ENCODE results near the gene EVL.
A peak's percentile ranks its signal among the peaks of the same experiment; 100 is the strongest.

Gene EVL

GRCh38 chr14:100066962-100067361, 1.7 kb downstream of the EVL start:
- no peak for DNase-seq (ENCODE audit: low read depth)

DNA sequence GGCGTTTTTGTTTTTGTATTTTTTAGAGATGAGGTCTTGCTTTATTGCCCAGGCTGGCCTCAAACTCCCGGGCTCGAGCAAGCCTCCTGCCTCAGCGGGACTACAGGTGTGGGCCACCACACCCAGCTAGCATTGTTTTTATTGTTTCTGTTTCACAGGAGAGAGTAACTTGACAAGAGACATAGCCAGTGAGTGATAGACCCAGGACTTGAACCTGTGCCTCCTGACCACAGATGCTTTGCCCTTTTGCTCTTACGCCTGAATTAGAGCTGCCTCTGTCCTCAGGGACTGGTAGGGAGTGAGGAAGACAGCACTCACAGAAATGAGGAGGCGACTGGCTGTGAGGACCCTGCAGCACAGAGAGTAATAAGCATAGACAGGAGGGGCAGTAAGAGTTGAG, 2.3 kb downstream of the EVL start:
- DNase-seq (ENCODE audit: low read depth), result no peak

DNA sequence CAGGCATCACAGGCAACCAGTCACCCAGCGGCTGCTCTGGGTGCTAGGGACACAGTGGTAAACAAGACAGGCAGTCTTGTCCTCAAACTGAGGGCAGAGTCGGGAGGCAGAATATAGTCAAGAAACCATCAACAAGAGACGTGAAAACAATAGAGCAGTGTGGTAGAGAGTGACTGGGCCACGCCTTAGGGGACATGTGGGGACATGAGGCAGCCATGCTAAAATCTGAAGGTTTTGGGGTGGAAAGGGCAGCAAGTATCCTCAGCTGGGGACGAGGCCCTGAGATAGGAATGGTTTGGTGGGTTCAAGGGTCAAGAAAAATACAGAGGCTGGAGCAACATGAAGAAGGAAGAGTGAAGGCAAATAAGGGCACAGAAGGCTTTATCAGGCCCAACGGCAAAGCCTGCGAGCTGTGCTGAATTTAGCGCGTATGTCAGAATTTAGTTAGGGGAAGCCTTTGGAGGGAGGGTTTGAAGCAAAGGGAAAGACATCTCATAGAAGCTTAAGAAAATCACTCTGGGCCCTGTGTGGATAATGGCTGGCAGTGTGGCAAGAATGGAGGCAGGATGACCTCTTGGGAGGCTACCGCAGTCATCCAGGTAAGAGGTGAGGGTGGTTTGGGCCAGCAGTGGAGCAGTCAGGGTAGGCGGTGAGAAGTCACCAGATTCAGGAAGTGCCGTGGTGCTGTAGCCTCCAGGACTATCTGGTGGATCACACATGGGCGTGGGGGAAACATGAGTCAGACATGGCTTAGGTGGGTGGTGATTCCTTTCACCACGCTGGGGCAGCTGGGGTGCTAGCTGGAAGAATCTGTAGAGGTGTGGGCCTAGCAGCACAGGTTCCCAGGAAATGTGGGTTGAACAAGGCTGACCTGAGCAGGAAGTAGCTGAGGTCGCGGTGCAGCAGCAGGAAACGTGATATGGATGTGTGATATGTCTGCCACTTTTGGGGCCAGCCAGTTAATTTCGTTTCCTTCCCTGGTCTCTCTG, 3.0 kb downstream of the EVL start:
- peak; percentile 39 for DNase-seq (ENCODE audit: low read depth)

DNA sequence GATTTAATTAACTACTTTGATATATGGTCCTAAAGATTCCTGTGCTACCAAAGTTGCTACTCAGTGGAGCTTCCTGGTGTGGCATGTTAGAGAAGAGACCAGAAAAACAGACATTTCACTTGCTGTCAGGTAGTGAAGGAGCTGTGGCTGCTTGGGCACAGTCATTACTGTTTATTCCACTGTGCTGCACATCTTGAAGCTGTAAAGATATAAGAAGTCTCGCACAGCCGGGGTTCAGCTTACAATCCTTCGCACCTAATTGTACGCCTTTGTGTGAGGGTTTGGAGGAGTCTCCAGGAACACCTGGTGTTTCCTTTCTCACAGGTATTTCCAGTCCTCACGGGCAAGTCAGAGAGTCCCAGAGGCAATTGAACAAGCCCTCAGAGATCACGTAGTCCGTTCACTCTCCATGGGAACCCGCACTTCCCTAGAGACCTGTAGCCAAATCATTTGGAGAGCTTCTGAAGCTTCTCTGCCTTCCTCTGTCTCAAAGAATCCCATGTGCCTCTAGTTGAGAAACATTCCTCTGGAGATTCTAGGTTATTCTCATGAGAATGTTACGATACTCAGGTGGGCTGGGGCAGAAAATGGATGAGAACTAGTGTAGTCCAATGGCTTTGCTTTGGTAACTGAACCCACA, 4.1 kb downstream of the EVL start:
- DNase-seq (ENCODE audit: low read depth), result no peak

DNA sequence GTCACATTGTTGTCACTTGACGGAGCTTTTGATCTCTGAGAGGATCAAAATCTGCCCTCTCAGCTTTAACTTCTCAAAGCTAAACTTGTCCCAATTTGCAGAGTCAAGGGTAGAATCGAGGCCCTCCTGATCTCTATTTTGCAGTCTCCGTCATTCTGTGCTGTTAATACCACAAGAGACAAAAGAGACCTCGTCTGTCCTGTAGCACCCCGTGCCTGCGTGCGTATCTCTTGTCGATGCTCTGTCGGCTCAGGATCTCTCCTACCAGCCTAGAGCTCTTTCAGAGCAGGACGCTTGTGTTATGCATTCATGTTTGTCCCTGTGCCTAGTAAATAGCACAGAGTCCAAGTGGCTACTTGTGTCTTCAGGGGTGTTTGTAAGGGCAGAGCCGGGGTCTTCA, 5.1 kb downstream of the EVL start:
- DNase-seq (ENCODE audit: low read depth), result no peak

GRCh38 chr14:100071545-100071944, 6.3 kb downstream of the EVL start:
- DNase-seq (ENCODE audit: low read depth), result no peak

DNA sequence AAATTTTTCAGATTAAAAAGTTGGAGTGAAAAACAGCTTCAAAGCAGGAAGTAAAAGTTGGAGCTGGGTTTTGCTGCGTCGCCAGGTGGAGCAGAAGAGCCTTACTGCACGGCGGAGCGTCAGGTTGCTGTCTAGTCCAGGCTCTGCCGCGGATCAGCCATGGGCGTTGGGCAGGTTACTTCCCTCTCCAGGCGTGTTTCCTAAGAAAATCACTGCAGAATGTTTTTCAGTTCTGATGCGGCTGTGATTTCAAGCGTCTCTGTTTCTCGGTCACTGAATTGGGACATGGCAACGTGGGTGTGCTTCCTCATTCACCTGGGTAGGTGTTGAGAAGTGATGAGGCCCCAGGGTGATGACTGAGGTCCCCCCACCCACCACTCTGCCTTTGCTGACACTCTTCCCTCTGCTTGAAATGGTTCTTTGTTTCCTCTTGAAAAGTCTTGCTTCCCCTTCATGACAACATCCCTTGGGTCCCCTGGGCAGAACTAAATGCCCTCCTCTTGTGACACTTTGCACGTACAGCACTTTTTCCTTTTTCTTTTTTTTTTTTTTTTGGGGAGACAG, 7.6 kb downstream of the EVL start:
- DNase-seq (ENCODE audit: low read depth), result no peak

DNA sequence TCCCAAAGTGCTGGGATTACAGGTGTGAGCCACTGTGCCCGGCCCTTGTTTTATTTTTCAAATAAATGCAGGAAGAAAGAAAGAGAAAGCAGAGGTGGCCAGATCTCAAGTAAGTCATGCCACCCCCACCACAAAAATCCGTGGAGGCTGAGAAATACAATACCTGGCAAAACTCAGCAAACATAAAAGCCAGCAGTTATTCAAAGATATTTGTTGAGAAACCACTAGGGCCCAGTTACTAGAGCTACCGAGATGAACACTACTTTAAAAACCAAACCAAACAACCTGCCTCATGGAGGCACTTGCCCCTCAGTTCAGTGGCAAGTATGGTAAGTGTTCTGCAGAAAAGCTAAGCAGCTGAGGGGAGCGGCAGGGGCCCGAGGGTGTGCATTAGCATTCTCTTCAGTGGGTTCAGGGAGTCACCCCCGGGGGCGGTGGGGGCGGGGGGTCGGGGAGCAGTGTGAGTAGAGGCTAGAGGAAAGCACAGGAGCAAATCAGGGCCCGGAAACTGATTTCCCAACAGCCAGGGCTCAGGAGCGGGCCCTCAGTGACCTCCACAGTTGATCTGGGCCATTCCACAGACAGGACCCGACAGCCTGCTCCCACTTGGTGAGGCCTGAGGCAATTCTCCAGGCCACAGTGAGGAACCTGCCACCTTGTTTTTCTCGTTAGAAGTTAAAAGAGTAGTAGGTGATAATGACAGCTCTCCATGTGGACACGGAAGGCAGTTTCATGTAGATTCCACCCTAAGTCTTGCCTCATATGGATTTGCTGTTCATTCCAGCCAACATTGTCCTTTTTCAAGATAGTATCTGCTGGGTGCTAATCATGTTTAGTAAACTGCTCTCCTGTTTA, 8.6 kb downstream of the EVL start:
- no peak for DNase-seq (ENCODE audit: low read depth)

- DNase-seq (ENCODE audit: low read depth), result no peak
These were observed 9.3 kb downstream of the EVL start for GRCh38 chr14:100074431-100075100.

DNA sequence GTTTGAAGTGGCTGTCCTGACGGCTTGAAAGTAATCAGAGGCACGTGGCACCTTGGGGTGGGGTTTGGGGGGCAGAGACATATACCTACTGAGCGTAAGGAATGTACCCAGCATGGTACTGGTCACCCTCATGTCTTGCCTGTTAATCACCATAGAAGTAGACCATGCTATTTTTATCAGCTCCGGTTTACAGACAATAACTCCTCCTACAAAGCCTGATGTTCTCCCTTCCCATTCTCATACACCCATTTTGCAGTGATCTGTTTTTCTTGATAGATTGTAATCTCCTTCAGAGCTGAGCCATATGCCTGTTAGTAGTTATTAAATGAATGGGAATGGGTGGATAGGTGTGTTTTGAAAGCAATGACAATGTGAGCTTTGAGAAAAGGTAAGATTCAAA, 10.5 kb downstream of the EVL start:
- DNase-seq (ENCODE audit: low read depth), result no peak

DNA sequence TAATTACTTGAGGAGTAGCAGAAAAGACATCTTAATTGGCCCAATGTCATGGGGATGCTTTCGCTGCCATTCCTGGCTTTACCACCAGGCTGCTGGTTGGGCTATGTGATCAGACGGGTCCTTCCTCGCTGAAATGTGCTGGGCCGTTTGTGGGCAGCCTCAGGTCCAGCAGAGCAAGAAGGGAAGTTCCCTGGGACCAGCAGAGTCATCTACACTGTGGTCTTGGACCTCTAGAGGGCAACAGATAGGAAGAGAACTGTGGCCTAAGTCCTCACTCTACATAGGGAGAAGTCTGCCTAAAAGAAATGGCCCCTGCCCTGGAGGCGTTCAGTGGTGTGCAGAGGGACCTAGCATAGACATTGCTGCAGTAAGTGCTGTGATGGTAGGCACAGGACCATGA, 10.9 kb downstream of the EVL start:
- DNase-seq (ENCODE audit: low read depth), result peak; percentile 62

DNA sequence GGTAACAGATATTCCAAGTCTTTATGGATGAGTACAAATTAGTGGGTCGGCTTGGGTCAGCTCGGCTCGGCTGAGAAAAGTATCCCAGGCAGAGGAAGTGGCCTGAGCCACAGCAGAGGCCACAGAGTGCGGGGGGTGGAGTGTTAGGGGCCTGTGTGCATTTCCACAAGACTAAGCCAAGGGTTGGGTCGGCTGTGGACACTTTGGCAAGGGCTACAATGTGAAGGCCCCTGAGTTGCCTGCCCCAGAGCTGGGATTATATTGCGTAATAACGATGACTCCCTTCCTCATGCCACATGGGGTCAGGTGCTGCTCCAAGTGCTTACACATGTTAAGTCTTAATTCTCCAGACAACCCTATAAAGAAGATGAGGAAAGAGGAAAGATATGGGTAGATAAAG, 11.4 kb downstream of the EVL start:
- peak; percentile 77 for DNase-seq (ENCODE audit: low read depth)

DNA sequence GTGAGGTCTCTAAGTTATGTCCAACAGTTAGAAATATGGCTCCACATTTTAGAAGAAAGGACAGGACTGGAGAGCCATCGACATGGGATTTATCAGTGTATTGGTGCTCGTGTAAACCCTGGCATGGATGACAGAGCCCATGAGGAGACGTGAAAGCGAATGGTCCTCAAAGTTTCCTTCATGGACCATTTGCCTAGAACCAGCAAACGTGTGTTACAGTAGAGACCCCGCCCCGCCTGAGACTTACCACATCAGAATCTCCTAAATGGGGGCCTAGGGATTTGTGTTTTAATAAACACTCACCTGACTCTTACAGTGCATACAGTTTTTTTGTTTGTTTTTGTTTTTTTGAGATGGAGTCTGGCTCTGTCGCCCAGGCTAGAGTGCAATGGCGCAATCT, 12.2 kb downstream of the EVL start:
- no peak for DNase-seq (ENCODE audit: low read depth)

DNA sequence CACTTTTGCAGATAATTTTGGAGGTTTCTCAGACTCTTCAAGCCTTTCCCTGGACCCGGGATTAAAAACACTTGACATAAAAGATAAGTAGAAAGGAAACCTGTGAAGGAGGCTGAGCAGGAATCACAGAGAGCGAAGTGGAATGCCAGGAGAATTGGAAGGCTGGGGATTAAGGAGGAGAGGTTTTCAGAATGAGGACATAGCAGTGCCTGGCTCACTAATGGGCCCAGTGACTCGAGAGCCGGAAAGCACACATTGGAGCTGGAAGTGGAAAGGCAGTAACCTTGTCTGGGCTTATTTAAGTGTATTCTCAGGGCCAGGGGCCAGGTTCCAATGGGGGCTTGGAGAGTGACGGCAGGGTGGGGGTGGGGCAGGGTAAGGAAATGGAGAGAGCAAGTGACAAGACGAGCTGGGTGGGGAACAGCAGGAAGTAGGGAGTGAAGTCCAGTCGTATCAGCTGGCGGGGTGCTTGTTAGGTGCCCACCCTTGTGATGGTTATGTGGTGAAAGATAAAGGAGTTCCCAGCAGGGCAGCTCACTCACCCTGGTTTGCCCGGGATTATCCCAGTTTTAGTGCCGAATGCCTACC, 13.1 kb downstream of the EVL start:
- DNase-seq (ENCODE audit: low read depth), result no peak

- DNase-seq (ENCODE audit: low read depth), result peak; percentile 91
These were observed 13.9 kb downstream of the EVL start for GRCh38 chr14:100078997-100079725.

GRCh38 chr14:100079726-100080005, 14.4 kb downstream of the EVL start:
- no peak for DNase-seq (ENCODE audit: low read depth)

DNA sequence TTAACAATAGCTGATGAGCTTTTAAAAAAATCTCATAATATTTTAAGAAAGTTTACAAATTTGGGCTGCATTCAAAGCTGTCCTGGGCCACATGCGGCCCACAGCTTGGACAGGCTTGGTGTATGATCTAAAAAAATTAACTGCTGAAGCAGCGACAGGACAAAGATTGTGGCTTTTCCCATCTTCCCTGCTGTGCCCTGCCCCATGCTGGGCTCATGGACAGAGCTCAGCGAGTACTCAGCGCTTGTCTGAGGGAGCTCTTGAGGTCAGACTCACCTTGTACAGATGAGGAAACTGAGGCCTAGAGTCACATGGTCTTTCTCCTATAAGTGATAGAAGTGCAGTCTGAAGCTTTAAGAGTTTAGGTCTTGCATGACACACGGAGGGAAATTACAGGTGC, 15.0 kb downstream of the EVL start:
- DNase-seq (ENCODE audit: low read depth), result no peak

- DNase-seq (ENCODE audit: low read depth), result no peak
These were observed 16.9 kb downstream of the EVL start for GRCh38 chr14:100081997-100082625.

- no peak for DNase-seq (ENCODE audit: low read depth)
These were observed 17.5 kb downstream of the EVL start for GRCh38 chr14:100082723-100083122.

GRCh38 chr14:100083706-100084105, 18.5 kb downstream of the EVL start:
- peak; percentile 55 for DNase-seq (ENCODE audit: low read depth)

All from EH (cell line).